Calu3 (cell line): ENCODE measurements around the gene COL4A5. TPM values are rescaled to one million over a fixed set of nuclear protein-coding genes. Genes with fewer than 3 reads are reported as not detected.

Experiments
- BruUV-seq: library from RNA; stranded (reverse); fragments of 400-500 nt; replicated peaks from 2 replicates; lab custom pipeline; 2021; lab: Mats Ljungman, UMichigan
- CTCF ChIA-PET: fragments of 300-600 bp; sonication (Branson Sonifier 250); formaldehyde crosslinking; loops from one replicate; lab custom pipeline; 2022; ENCODE audit warnings: antibody characterized with exemption; lab: Charles Lee
- DNase-seq: peaks from one replicate; pipeline ENCODE4 v3.0.0; 2022
- H3K27ac Mint-ChIP-seq: one replicate; pipeline ENCODE4 v1.8.0; 2022; ENCODE audit warnings: mixed read lengths; ENCODE audit not compliant: unreplicated experiment
- H3K27me3 Mint-ChIP-seq: one replicate; pipeline ENCODE4 v1.8.0; 2022; ENCODE audit warnings: mixed read lengths; ENCODE audit not compliant: unreplicated experiment
- H3K36me3 Mint-ChIP-seq: one replicate; pipeline ENCODE4 v1.8.0; 2022; ENCODE audit warnings: mild to moderate bottlenecking, moderate library complexity, mixed read lengths; ENCODE audit not compliant: insufficient read depth, unreplicated experiment
- H3K4me1 Mint-ChIP-seq: one replicate; pipeline ENCODE4 v1.8.0; 2022; ENCODE audit warnings: mild to moderate bottlenecking, low read depth, mixed read lengths; ENCODE audit not compliant: unreplicated experiment
- H3K4me3 Mint-ChIP-seq: one replicate; pipeline ENCODE4 v1.8.0; 2022; ENCODE audit warnings: mild to moderate bottlenecking, low read depth, moderate library complexity, mixed read lengths; ENCODE audit not compliant: unreplicated experiment
- H3K9me3 Mint-ChIP-seq: one replicate; pipeline ENCODE4 v1.8.0; 2022; ENCODE audit warnings: low read depth, mixed read lengths; ENCODE audit not compliant: unreplicated experiment
- CTCF ChIP-seq: fragments of 200-600 bp; IDR thresholded peaks from one replicate; pipeline ENCODE4 v1.8.0; 2022; ENCODE audit warnings: antibody characterized with exemption; ENCODE audit not compliant: unreplicated experiment
- intact Hi-C: fragments of 100-400 bp; cut with micrococcal nuclease; formaldehyde crosslinking; loops from one replicate; pipeline ENCODE4 v1.10.0; 2022; ENCODE audit not compliant: unreplicated experiment
- total RNA-seq: library from RNA; stranded (reverse); gene quantifications from 2 replicates; pipeline ENCODE4 v1.2.3, GENCODE V29; 2022

COL4A5 gene
- total RNA-seq, 1 experiment from 2014 or later, result 19.8 TPM

GRCh38 chrX:108732630-108733321 is 293.1 kb downstream of the COL4A5 start:
- TF ChIP-seq CTCF, result no peak
- no peaks in the 10 kb centered on the region for H3K9me3 Mint-ChIP-seq
- H3K27ac Mint-ChIP-seq, result no peak overlapping the region
- no peaks in the 10 kb centered on the region for H3K36me3 Mint-ChIP-seq
- no peak overlapping the region for H3K4me3 Mint-ChIP-seq
- H3K4me1 Mint-ChIP-seq, result no peaks in the 10 kb centered on the region
- H3K27me3 Mint-ChIP-seq, result peaks cover 91% of the 10 kb centered on the region
- no peak for DNase-seq
- CTCF ChIA-PET, result no interaction called here
- no TSS peak for BruUV-seq
- intact Hi-C loops, result no loop called here

GRCh38 chrX:108734426-108734825 is 294.8 kb downstream of the COL4A5 start:
- no peaks in the 10 kb centered on the region for H3K4me1 Mint-ChIP-seq
- H3K27me3 Mint-ChIP-seq, result peaks cover 82% of the 10 kb centered on the region
- no peaks in the 10 kb centered on the region for H3K9me3 Mint-ChIP-seq
- no TSS peak for BruUV-seq
- no peak for DNase-seq
- TF ChIP-seq CTCF, result no peak
- intact Hi-C loops, result no loop called here
- CTCF ChIA-PET, result no interaction called here
- no peaks in the 10 kb centered on the region for H3K36me3 Mint-ChIP-seq
- no peak overlapping the region for H3K27ac Mint-ChIP-seq
- H3K4me3 Mint-ChIP-seq, result no peak overlapping the region

GRCh38 chrX:108735091-108735678 is 295.5 kb downstream of the COL4A5 start:
- CTCF ChIA-PET, result no interaction called here
- no TSS peak for BruUV-seq
- no peaks in the 10 kb centered on the region for H3K4me1 Mint-ChIP-seq
- DNase-seq, result no peak
- no peak overlapping the region for H3K27ac Mint-ChIP-seq
- no peak for TF ChIP-seq CTCF
- intact Hi-C loops, result no loop called here
- H3K4me3 Mint-ChIP-seq, result peak overlapping the region; percentile 69
- no peaks in the 10 kb centered on the region for H3K9me3 Mint-ChIP-seq
- peaks cover 82% of the 10 kb centered on the region for H3K27me3 Mint-ChIP-seq
- H3K36me3 Mint-ChIP-seq, result no peaks in the 10 kb centered on the region

- intact Hi-C loops, result no loop called here
- peak; percentile 8 for DNase-seq
- BruUV-seq, result no TSS peak
Observed at GRCh38 chrX:108735679-108736508, 296.3 kb downstream of the COL4A5 start.

More at GRCh38 chrX:108735679-108736508, 296.3 kb downstream of the COL4A5 start:
- no peak overlapping the region for H3K27ac Mint-ChIP-seq
- H3K9me3 Mint-ChIP-seq, result no peaks in the 10 kb centered on the region
- peaks cover 75% of the 10 kb centered on the region for H3K27me3 Mint-ChIP-seq
- TF ChIP-seq CTCF, result no peak
- no peaks in the 10 kb centered on the region for H3K4me1 Mint-ChIP-seq
- H3K4me3 Mint-ChIP-seq, result peak overlapping the region; percentile 69
- H3K36me3 Mint-ChIP-seq, result no peaks in the 10 kb centered on the region
- CTCF ChIA-PET, result no interaction called here
